GM23338 (cell line): ENCODE measurements around the gene APOBEC3B. TPM values are rescaled to one million over a fixed set of nuclear protein-coding genes. Genes with fewer than 3 reads are reported as not detected.
"Not testable (repeated sequence)": the region's sequence is repeated elsewhere in the genome, so short reads cannot be mapped to it uniquely, and the experiment has no call there.

Experiments used
- ATAC-seq: fragments of 200-7000 bp; cut with Tn5 transposase; 3 replicates; pipeline ENCODE4 v1.9.1; 2020
- DNase-seq: peaks from one replicate; pipeline ENCODE4 v3.0.0-alpha.2; 2015; ENCODE audit warnings: low spot score
- H2AFZ ChIP-seq: fragments of 200-600 bp; sonication (generic); 2 replicates; pipeline ENCODE4 v1.8.0; 2016; ENCODE audit warnings: antibody characterized with exemption, mild to moderate bottlenecking, moderate library complexity
- H3F3A ChIP-seq: fragments of 200-600 bp; sonication (generic); replicated peaks from 2 replicates; pipeline ENCODE4 v1.8.0; 2017; ENCODE audit warnings: antibody characterized with exemption, mixed run types, low read depth
- H3K27ac ChIP-seq: fragments of 200-600 bp; sonication (generic); 2 replicates; pipeline ENCODE4 v1.6.1; 2016; ENCODE audit warnings: low read depth
- H3K27me3 ChIP-seq: fragments of 200-600 bp; sonication (generic); 2 replicates; pipeline ENCODE4 v1.8.0; 2016; ENCODE audit warnings: mild to moderate bottlenecking, mixed run types, moderate library complexity; ENCODE audit not compliant: insufficient read depth
- H3K36me3 ChIP-seq: fragments of 200-600 bp; sonication (generic); 2 replicates; pipeline ENCODE4 v1.8.0; 2016; ENCODE audit warnings: mild to moderate bottlenecking; ENCODE audit not compliant: insufficient read depth
- H3K4me1 ChIP-seq: fragments of 200-600 bp; sonication (generic); 2 replicates; pipeline ENCODE4 v1.8.0; 2016; ENCODE audit warnings: mild to moderate bottlenecking, moderate library complexity; ENCODE audit not compliant: insufficient read depth
- H3K4me2 ChIP-seq: fragments of 200-600 bp; sonication (generic); 2 replicates; pipeline ENCODE4 v1.7.1; 2017; ENCODE audit warnings: mixed run types
- H3K4me3 ChIP-seq: fragments of 200-600 bp; sonication (generic); 2 replicates; pipeline ENCODE4 v1.6.1; 2016; ENCODE audit warnings: mixed run types
- H3K79me2 ChIP-seq: fragments of 200-600 bp; sonication (generic); replicated peaks from 2 replicates; pipeline ENCODE4 v1.8.0; 2017; ENCODE audit warnings: mild to moderate bottlenecking; ENCODE audit not compliant: insufficient read depth
- H3K9me2 ChIP-seq: fragments of 200-600 bp; sonication (generic); 2 replicates; pipeline ENCODE4 v1.8.0; 2017; ENCODE audit not compliant: insufficient read depth
- H4K20me1 ChIP-seq: fragments of 200-600 bp; sonication (generic); replicated peaks from 2 replicates; pipeline ENCODE4 v1.8.0; 2017; ENCODE audit warnings: mild to moderate bottlenecking; ENCODE audit not compliant: insufficient read depth
- H3K27ac Mint-ChIP-seq: 2 replicates; pipeline ENCODE4 v1.8.0; 2020; ENCODE audit warnings: inconsistent platforms, mild to moderate bottlenecking, moderate library complexity, mixed read lengths
- H3K27me3 Mint-ChIP-seq: 3 replicates; pipeline ENCODE4 v1.8.0; 2022; ENCODE audit warnings: low read depth, mild to moderate bottlenecking, moderate library complexity, mixed read lengths, inconsistent platforms; ENCODE audit not compliant: insufficient read depth, poor library complexity
- H3K36me3 Mint-ChIP-seq: 3 replicates; pipeline ENCODE4 v1.8.0; 2021; ENCODE audit warnings: low read depth, mild to moderate bottlenecking, inconsistent platforms, moderate library complexity, mixed read lengths
- H3K4me1 Mint-ChIP-seq: 3 replicates; pipeline ENCODE4 v1.8.0; 2020; ENCODE audit warnings: mild to moderate bottlenecking, inconsistent platforms, mixed read lengths
- H3K4me3 Mint-ChIP-seq: 3 replicates; pipeline ENCODE4 v1.8.0; 2021; ENCODE audit warnings: moderate library complexity, mild to moderate bottlenecking, inconsistent platforms, mixed read lengths
- H3K9me3 Mint-ChIP-seq: 3 replicates; pipeline ENCODE4 v1.8.0; 2020; ENCODE audit warnings: moderate library complexity, mild to moderate bottlenecking, inconsistent platforms, mixed read lengths
- JUNB ChIP-seq: IDR thresholded peaks from one replicate; pipeline ENCODE4 v1.6.1; 2016; ENCODE audit warnings: antibody characterized with exemption; ENCODE audit not compliant: unreplicated experiment
- NANOG ChIP-seq: IDR thresholded peaks from 2 replicates; pipeline ENCODE4 v1.6.1; 2016; ENCODE audit warnings: antibody characterized with exemption, borderline replicate concordance
- ZNF114 ChIP-seq: fragments of 250-450 bp; sonication (Bioruptor Pico); IDR thresholded peaks from 2 replicates; pipeline ENCODE4 v1.5.0; 2020; ENCODE audit warnings: mild to moderate bottlenecking, moderate library complexity
- ZNF331 ChIP-seq: fragments of 250-450 bp; sonication (Bioruptor Pico); IDR thresholded peaks from 2 replicates; pipeline ENCODE4 v1.5.0; 2020; ENCODE audit warnings: low read depth, mild to moderate bottlenecking, moderate library complexity
- ZNF462 ChIP-seq: fragments of 250-450 bp; sonication (Bioruptor Pico); IDR thresholded peaks from 2 replicates; pipeline ENCODE4 v1.5.0; 2020; ENCODE audit warnings: mild to moderate bottlenecking, moderate library complexity
- polyA plus RNA-seq: library from polyadenylated mRNA; unstranded; fragments of >200 nt; fragmentation: Nextera tagmentation; extraction: Ambion mirVana; gene quantifications from 2 replicates; pipeline ENCODE4 v1.2.1, GENCODE V29; 2016
- total RNA-seq: library from RNA; depleted of rRNA; stranded (reverse); fragments of >200 nt; shearing (Covaris generic); gene quantifications from 2 replicates; pipeline ENCODE4 v1.2.3, GENCODE V29; 2014
- TF ChIP-seq, protein P1 (sequence below): IDR thresholded peaks from one replicate; pipeline ENCODE4 v1.6.1; 2018; ENCODE audit warnings: antibody characterized with exemption; ENCODE audit not compliant: unreplicated experiment
- TF ChIP-seq, protein P2 (sequence below), 2 experiments: fragments of 200-600 bp in 1 of 2; sonication (generic) in 1 of 2; conservative IDR thresholded peaks; 2 replicates each; pipeline versions ENCODE4 v1.5.1 to v1.6.1; 2016 to 2017; ENCODE audit warnings: antibody characterized with exemption in 2 of 2, low read depth in 2 of 2, mild to moderate bottlenecking in 2 of 2, moderate library complexity in 1 of 2

The APOBEC3B gene
- total and polyA plus RNA-seq, 2 experiments from 2014 or later, result 7.0 to 9.2 TPM

GRCh38 chr22:39037071-39037470, 54.9 kb downstream of the APOBEC3B start:
- Mint-ChIP-seq H3K27ac (peak overlapping the region; percentile 85), H3K4me1 (peaks cover 44% of the 10 kb centered on the region)
- not testable (repeated sequence) for H3K9me3 Mint-ChIP-seq

DNA sequence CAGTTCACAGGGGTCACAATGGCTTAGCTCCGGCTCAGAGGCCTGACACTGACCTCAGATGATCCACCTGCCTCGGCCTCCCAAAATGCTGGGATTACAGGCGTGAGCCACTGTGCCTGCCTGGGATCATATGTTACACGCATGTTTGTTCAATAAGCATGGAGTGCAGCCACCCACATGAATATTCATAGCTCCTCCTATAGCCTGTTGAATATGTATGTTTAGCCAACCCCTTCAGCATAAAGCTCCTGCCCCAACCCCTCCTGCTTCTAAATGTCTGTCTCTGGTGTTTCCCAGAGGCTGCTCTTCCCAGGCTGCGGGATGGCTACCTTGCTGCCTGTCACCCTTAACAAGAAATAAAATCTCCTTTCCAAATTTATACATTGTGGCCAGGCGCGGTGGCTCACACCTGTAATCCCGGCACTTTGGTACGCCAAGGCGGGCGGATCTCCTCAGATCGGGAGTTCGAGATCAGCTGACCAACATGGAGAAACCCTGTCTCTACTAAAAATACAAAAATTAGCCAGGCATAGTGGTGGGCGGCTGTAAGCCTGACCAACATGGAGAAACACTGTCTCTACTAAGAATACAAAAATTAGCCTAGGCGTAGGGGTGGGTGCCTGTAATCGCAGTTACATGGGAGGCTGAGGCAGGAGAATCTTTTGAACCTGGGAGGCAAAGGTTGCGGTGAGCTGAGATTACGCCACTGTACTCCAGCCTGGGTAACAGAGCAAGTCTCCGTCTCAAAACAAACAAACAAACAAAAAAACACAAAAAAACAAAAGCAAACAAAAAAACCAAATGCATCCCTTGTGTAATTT, 57.4 kb downstream of the APOBEC3B start:
- peak overlapping the region; percentile 72 for H3K4me3 Mint-ChIP-seq
- peak overlapping the region; percentile 82 for H3K4me2 ChIP-seq
- peaks cover 18% of the 10 kb centered on the region; the same call in 1 of the 2 replicates for H3F3A ChIP-seq
- peaks cover 5% of the 10 kb centered on the region; the same call in 2 of the 3 replicates for H3K36me3 Mint-ChIP-seq
- H3K9me2 ChIP-seq, result no peaks in the 10 kb centered on the region
- H2AFZ ChIP-seq, result no peak overlapping the region; the same call in 1 of the 2 replicates
- no peaks in the 10 kb centered on the region for H3K36me3 ChIP-seq
- peaks cover 38% of the 10 kb centered on the region for H3K4me1 ChIP-seq
- no peaks in the 10 kb centered on the region for H4K20me1 ChIP-seq
- no peak for ATAC-seq
- H3K4me3 ChIP-seq, result peak overlapping the region; percentile 63
- no peaks in the 10 kb centered on the region; the same call in 2 of the 3 replicates for H3K9me3 Mint-ChIP-seq
- H3K27me3 Mint-ChIP-seq, result peaks cover 15% of the 10 kb centered on the region
- H3K27me3 ChIP-seq, result no peaks in the 10 kb centered on the region
- peak overlapping the region; percentile 90 for H3K27ac Mint-ChIP-seq
- peak overlapping the region; percentile 84; the same call in 1 of the 2 replicates for H3K27ac ChIP-seq
- peaks cover 48% of the 10 kb centered on the region for H3K4me1 Mint-ChIP-seq
- H3K79me2 ChIP-seq, result no peaks in the 10 kb centered on the region; the same call in 1 of the 2 replicates
- no peak for DNase-seq
- TF ChIP-seq NANOG (no peak), ZNF114 (CRISPR knock-in tag) (no peak), ZNF331 (CRISPR knock-in tag) (no peak), JUNB (no peak), ZNF462 (CRISPR knock-in tag) (no peak)
- TF ChIP-seq, protein P1, sequence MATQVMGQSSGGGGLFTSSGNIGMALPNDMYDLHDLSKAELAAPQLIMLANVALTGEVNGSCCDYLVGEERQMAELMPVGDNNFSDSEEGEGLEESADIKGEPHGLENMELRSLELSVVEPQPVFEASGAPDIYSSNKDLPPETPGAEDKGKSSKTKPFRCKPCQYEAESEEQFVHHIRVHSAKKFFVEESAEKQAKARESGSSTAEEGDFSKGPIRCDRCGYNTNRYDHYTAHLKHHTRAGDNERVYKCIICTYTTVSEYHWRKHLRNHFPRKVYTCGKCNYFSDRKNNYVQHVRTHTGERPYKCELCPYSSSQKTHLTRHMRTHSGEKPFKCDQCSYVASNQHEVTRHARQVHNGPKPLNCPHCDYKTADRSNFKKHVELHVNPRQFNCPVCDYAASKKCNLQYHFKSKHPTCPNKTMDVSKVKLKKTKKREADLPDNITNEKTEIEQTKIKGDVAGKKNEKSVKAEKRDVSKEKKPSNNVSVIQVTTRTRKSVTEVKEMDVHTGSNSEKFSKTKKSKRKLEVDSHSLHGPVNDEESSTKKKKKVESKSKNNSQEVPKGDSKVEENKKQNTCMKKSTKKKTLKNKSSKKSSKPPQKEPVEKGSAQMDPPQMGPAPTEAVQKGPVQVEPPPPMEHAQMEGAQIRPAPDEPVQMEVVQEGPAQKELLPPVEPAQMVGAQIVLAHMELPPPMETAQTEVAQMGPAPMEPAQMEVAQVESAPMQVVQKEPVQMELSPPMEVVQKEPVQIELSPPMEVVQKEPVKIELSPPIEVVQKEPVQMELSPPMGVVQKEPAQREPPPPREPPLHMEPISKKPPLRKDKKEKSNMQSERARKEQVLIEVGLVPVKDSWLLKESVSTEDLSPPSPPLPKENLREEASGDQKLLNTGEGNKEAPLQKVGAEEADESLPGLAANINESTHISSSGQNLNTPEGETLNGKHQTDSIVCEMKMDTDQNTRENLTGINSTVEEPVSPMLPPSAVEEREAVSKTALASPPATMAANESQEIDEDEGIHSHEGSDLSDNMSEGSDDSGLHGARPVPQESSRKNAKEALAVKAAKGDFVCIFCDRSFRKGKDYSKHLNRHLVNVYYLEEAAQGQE, result no peak
- TF ChIP-seq, protein P2, sequence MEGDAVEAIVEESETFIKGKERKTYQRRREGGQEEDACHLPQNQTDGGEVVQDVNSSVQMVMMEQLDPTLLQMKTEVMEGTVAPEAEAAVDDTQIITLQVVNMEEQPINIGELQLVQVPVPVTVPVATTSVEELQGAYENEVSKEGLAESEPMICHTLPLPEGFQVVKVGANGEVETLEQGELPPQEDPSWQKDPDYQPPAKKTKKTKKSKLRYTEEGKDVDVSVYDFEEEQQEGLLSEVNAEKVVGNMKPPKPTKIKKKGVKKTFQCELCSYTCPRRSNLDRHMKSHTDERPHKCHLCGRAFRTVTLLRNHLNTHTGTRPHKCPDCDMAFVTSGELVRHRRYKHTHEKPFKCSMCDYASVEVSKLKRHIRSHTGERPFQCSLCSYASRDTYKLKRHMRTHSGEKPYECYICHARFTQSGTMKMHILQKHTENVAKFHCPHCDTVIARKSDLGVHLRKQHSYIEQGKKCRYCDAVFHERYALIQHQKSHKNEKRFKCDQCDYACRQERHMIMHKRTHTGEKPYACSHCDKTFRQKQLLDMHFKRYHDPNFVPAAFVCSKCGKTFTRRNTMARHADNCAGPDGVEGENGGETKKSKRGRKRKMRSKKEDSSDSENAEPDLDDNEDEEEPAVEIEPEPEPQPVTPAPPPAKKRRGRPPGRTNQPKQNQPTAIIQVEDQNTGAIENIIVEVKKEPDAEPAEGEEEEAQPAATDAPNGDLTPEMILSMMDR (conservative IDR thresholded peaks at IDR 0.05; ENCODE audit: low read depth in 2 of 2), result no peak

More at GRCh38 chr22:39037071-39037470, 54.9 kb downstream of the APOBEC3B start:
- TF ChIP-seq NANOG, result peak; percentile 81
- not testable (repeated sequence) for H3K4me3 Mint-ChIP-seq, H3K79me2 ChIP-seq, H4K20me1 ChIP-seq, H3K9me2 ChIP-seq, H2AFZ ChIP-seq, H3K27me3 ChIP-seq, H3K4me3 ChIP-seq, H3K36me3 ChIP-seq, DNase-seq, ATAC-seq
- Histone ChIP-seq H3K27ac (peak overlapping the region; percentile 71; the same call in 1 of the 2 replicates), H3F3A (peaks cover 18% of the 10 kb centered on the region; the same call in 1 of the 2 replicates), H3K4me1 (peaks cover 42% of the 10 kb centered on the region), H3K4me2 (0 out of 2 replicates have a peak overlapping the region, but pooled peaks have one; percentile 25)
- H3K27me3 Mint-ChIP-seq, result peaks cover 15% of the 10 kb centered on the region
- peaks cover 13% of the 10 kb centered on the region; the same call in 1 of the 3 replicates for H3K36me3 Mint-ChIP-seq
